Measurements from ENCODE around the gene SOX4. TPM values are rescaled to one million over a fixed set of nuclear protein-coding genes. Genes with fewer than 3 reads are reported as not detected.

The SOX4 gene
- total RNA-seq, 1 experiment from 2014 or later: 67.0 TPM

GRCh38 chr6:21608601-21609000, 15.1 kb downstream of the SOX4 start:
- Histone ChIP-seq H3K4me1 (ENCODE audit: control insufficient read depth in 1 of 2, insufficient read depth in 2 of 2, low read length in 2 of 2) (no peaks in the 10 kb centered on the region), H3K36me3 (ENCODE audit: control insufficient read depth in 1 of 2, insufficient read depth in 2 of 2, low read length in 2 of 2) (no peaks in the 10 kb centered on the region), H3K9me3 (ENCODE audit: control insufficient read depth in 1 of 2, insufficient read depth in 1 of 2, low read depth in 1 of 2, low read length in 2 of 2) (no peaks in the 10 kb centered on the region), H3K9ac (ENCODE audit: low read length) (no peak overlapping the region), H3K79me2 (ENCODE audit: insufficient read depth, low read length) (no peaks in the 10 kb centered on the region), H4K20me1 (ENCODE audit: insufficient read depth) (no peaks in the 10 kb centered on the region), H3K9me2 (ENCODE audit: insufficient read depth) (no peaks in the 10 kb centered on the region), H3K4me2 (ENCODE audit: low read length) (no peak overlapping the region), H3K27ac (ENCODE audit: low read depth, low read length) (no peak overlapping the region), H3K27me3 (ENCODE audit: insufficient read depth, low read length) (no peaks in the 10 kb centered on the region), H2AFZ (ENCODE audit: low read depth, low read length, poor library complexity, severe bottlenecking) (no peak overlapping the region), H3K4me3 (replicated peaks in 1 of 2; ENCODE audit: low read depth in 1 of 2, low read length in 2 of 2) (no peak overlapping the region)
- ChIA-PET CTCF (no interaction called here), POLR2A (no interaction called here), RAD21 (ENCODE audit: low non-redundant PET in 1 of 2, low total read pairs in 2 of 2, uncharacterized antibody in 2 of 2, unreplicated experiment in 2 of 2) (no interaction called here)
- no peak for DNase-seq (ENCODE audit: low read depth, low spot score)
- TF ChIP-seq SP1 (IDR thresholded peaks at IDR 0.05; ENCODE audit: low read depth) (no peak), CBX3 (IDR thresholded peaks at IDR 0.05; ENCODE audit: low read depth) (no peak)
- intact Hi-C loops (cut with micrococcal nuclease): no loop called here
- no TSS peak for BruUV-seq (replicated peaks)
- ATAC-seq: no peak

- H3K9me2 ChIP-seq (ENCODE audit: insufficient read depth): no peaks in the 10 kb centered on the region
- TF ChIP-seq YY1 (IDR thresholded peaks at IDR 0.05; ENCODE audit: extremely low read depth, insufficient replicate concordance, low read depth, low read length) (no peak), TCF7L2 (IDR thresholded peaks at IDR 0.05; ENCODE audit: borderline replicate concordance, extremely low read depth, insufficient read depth, insufficient read length) (no peak), ZFX (IDR thresholded peaks at IDR 0.05) (no peak), SP1 (IDR thresholded peaks at IDR 0.05; ENCODE audit: low read depth) (no peak), ATF3 (IDR thresholded peaks at IDR 0.05) (no peak)
- no peaks in the 10 kb centered on the region for H3K79me2 ChIP-seq (ENCODE audit: insufficient read depth, low read length)
- no peaks in the 10 kb centered on the region for H3K9me3 ChIP-seq (ENCODE audit: control insufficient read depth in 1 of 2, insufficient read depth in 1 of 2, low read depth in 1 of 2, low read length in 2 of 2)
- no peak overlapping the region for H3K9ac ChIP-seq (ENCODE audit: low read length)
- H3K4me2 ChIP-seq (ENCODE audit: low read length): no peak overlapping the region
- no peak overlapping the region for H2AFZ ChIP-seq (ENCODE audit: low read depth, low read length, poor library complexity, severe bottlenecking)
- no TSS peak for BruUV-seq (replicated peaks)
- no peak for ATAC-seq
- no peak overlapping the region for H3K27ac ChIP-seq (ENCODE audit: low read depth, low read length)
- no peaks in the 10 kb centered on the region for H4K20me1 ChIP-seq (ENCODE audit: insufficient read depth)
- ChIA-PET CTCF (no interaction called here), POLR2A (no interaction called here), RAD21 (ENCODE audit: low non-redundant PET in 1 of 2, low total read pairs in 2 of 2, uncharacterized antibody in 2 of 2, unreplicated experiment in 2 of 2) (no interaction called here)
- H3K36me3 ChIP-seq (ENCODE audit: control insufficient read depth in 1 of 2, insufficient read depth in 2 of 2, low read length in 2 of 2): no peaks in the 10 kb centered on the region
- no peaks in the 10 kb centered on the region for H3K4me1 ChIP-seq (ENCODE audit: control insufficient read depth in 1 of 2, insufficient read depth in 2 of 2, low read length in 2 of 2)
- no peaks in the 10 kb centered on the region for H3K27me3 ChIP-seq (ENCODE audit: insufficient read depth, low read length)
- H3K4me3 ChIP-seq (replicated peaks in 1 of 2; ENCODE audit: low read depth in 1 of 2, low read length in 2 of 2): no peak overlapping the region
- intact Hi-C loops (cut with micrococcal nuclease): no loop called here
- DNase-seq (ENCODE audit: low read depth, low spot score): no peak
Observed at GRCh38 chr6:21609881-21610329, 16.4 kb downstream of the SOX4 start.
